G401.6 (cell line): ENCODE measurements around the gene CENPS.
"Not testable (repeated sequence)": the region's sequence is repeated elsewhere in the genome, so short reads cannot be mapped to it uniquely, and the experiment has no call there.

Experiments
- FAIRE-seq: peaks from 2 replicates; lab custom pipeline; 2012; peaks lifted over from hg19 to GRCh38; lab: Jason Lieb, UNC

CENPS gene

DNA sequence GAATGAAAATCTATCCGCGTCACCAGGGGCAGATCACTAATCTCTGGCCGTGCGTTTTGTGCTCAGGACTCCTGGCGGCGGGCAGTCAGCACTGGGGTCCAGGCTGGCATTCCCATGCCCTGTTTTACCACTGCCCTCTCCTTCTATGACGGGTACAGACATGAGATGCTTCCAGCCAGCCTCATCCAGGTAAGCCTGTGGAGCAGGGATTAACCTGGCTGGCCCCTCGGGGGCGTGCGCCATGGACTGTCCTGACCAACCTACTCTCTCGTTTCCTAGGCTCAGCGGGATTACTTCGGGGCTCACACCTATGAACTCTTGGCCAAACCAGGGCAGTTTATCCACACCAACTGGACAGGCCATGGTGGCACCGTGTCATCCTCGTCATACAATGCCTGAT lies 10.9 kb upstream of the CENPS start:
- no peak for FAIRE-seq

DNA sequence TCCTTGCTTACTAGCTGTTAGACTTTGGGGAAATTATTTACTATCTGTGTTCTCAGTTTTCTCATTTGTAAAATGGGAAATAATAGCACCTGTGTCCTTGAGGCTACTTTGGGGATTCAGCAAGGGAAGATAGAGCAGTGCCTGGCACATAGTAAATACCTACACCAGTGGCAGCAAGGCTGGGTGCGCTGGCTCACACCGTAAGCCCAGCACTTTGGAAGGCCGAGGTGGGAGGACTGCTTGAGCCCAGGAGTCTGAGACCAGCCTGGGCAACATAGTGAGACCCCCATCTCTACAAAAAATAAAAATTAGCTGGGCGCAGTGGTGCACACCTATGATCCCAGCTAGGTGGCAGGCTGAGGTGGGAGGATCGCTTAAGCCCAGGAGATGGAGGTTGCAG lies 8.6 kb upstream of the CENPS start:
- no peak for FAIRE-seq

DNA sequence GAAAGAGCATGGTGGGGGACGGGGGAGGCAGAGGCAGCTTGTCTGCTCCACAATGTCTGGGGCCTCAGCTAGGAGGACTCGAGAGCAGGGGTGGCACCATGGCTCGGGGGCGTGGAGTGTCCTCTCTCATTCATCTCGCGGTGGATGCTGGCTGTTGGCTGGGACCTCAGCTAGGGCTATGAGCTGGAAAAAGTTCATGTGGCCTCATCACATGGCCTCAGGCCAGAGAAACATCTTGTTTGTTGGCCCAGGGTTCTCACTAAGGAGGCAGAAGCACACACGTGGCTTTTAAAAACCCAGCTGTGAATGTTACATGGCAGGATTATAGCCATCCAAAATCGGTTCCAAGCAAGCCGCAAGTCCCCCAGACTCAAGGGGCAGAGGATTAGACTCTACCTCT lies 6.2 kb upstream of the CENPS start:
- FAIRE-seq = no peak

DNA sequence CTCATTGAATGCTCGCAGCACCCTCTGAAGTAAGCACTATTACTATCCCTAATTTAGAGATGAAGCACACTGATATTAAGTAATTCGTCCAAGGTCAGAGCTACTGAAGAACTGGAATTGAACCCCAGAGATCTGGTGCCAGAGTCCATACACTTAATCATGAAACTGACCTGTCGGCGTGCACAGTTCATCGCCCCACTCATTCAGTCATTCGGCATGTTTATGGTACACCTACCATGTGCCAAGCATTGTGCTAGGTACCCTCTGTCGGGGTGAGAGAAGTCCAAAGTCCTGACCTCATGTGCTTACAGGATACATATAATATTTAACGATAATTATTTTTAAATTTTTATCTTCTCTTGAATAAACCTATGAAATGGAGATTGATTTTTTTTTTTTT lies 5.6 kb upstream of the CENPS start:
- FAIRE-seq = no peak

DNA sequence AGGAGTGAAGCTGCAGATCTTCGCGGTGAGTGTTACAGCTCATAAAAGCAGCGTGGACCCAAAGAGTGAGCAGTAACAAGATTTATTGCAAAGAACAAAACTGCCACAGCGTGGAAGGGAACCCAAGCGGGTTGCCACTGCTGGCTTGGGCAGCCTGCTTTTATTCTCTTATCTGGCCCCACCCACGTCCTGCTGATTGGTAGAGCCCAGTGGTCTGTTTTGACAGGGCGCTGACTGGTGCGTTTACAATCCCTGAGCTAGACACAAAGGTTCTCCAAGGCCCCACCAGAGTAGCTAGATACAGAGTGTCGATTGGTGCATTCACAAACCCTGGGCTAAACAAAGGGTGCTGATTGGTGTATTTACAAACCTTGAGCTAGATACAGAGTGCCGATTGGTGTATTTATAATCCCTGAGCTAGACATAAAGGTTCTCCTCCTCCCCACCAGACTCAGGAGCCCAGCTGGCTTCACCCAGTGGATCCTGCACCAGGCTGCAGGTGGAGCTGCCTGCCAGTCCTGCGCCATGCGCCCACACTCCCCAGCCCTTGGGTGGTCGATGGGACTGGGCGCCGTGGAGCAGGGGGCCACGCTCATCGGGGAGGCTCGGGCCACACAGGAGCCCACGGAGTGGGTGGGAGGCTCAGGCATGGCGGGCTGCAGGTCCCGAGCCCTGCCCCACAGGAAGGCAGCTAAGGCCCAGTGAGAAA lies 4.3 kb upstream of the CENPS start:
- not testable (repeated sequence) for FAIRE-seq

DNA sequence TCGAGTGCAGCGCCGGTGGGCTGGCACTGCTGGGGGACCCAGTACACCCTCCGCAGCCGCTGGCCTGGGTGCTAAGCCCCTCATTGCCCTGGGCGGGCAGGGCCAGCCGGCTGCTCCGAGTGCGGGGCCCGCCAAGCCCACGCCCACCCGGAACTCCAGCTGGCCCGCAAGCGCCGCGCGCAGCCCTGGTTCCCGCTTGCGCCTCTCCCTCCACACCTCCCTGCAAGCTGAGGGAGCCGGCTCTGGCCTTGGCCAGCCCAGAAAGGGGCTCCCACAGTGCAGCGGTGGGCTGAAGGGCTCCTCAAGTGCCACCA lies 3.7 kb upstream of the CENPS start:
- FAIRE-seq = not testable (repeated sequence)

DNA sequence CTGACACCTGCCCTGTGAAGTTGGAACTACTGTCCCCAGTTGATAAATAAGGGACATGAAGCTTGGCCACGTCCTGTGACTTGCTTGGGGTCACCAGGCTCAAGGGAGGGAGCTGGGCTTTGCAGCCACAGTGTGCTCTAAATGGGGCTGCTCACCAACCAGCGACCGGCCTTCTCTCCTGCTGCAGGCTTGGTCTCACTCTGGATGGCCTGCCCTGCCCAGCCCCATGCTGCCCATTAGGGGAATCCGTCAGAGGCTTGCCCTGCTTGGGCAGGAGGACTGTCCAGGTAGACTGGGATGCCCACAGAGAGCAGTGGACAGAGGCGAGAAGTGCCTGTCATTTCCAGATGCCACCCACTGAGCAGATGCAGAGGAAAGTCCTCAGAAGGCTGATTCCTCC lies 1.2 kb upstream of the CENPS start:
- FAIRE-seq = no peak

DNA sequence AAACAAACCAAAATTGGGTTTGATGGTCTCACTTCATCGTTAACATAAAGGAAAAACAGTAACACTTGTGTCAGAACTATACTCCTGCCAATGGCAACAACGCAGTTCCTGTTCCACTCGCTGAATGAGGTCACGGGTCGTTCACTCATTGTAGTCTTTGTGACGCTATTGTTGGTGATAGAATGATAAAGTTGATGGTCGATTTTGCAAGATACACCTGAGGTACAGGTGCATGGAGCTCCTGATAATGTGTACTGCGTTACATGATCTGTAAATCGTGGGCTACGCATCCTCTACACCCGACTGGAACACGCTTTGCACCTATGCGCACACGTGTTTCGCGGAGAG lies 391 bp upstream of the CENPS start:
- FAIRE-seq = no peak

DNA sequence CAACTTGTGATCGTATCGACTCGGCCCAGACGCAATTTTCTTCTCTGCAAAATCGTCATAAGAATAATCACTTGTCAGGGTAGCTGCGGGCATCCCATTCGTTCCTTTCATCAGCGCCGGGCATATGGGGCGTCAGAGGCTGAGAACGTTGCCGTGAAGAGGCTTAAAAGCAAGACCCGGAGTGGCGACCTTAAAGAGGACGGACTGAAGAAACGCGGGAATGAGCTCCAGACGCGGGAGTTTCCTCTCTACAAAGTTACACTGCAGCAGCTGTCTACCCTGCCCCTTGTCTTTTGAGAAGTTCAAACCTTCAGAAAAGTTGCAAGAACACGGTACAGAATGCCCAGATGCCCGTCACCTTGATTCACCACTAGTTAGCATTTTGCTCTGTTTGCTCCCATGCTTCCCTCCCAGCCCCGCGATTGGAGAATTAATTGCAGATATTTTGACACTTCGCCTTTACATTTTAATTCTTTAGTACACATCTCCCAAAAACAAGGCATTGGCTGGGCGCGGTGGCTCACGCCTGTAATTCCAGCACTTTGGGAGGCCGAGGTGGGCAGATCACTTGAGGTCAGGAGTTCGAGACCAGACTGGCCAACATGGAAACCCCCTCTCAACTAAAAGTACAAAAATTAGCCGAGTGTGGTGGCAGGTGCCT lies 967 bp downstream of the CENPS start:
- no peak for FAIRE-seq

DNA sequence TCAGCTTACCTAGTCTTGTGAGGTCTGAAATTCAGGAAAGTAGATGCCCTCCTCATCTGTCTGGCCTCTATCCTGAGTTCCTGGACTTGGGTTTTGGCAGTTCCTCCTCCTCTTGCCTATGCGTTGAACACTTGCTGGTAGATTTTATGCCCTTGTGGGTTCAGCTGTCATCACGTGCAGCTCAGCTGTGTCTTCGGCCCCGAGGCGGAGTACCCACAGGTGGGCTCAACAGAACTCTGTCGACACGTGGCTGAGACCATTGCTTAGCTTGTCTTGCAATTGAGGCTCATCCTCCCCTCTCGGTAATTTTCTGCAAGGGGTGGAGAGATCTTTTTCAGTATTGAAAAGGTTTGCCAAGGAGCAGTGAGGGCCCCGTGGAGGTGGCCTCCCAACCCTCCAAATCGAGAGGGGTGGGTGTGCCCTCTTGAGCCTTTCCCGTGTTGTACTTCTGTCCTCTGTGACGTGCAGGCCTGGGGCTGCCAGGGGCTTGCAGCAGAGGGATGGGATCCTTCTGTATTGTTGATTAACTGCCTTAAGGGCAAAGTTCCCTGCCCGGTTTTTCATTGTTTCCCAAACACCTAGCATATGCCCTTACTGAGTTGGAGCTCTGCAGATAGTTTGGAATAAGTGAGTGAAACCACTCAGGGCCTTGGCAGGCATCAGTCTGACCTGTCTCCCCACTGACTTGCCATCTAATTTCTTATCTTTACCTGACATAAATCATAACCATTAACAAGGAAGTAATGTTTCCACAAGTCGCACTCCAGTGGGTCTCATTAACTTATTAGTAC lies 2.9 kb downstream of the CENPS start:
- FAIRE-seq = no peak

DNA sequence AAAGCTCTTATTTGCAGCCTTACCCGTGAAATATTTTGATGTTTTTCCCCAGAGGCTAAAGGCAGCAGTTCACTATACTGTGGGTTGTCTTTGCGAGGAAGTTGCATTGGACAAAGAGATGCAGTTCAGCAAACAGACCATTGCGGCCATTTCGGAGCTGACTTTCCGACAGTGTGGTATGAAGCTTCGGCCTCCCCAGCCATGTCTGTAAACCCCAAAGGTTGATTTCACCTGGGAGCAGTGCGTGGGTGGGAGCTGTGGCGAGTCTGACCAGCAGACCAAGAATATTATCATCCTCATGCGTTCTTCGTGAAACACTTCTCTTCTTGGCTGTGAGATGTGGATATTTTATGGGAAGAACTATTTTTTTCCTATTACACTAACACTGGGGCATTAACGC lies 3.6 kb downstream of the CENPS start:
- no peak for FAIRE-seq

DNA sequence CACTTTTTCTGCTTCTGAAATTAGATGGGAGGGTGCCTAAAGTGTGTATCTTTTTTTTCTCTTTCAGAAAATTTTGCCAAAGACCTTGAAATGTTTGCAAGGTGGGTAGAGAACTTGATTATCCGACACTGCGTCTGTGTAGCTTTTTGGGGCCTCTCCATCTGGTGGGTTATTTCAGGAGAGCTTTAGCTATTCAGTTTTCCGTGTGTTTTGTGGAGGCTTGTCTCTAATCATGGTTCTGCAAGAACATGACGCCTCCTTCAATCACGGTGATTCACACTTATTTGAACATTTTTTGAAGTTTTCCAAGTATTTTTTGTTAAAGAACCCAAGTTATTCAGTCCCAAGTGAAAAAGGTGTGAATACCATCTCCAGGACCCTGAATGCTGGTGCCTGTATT lies 4.4 kb downstream of the CENPS start:
- FAIRE-seq = no peak

DNA sequence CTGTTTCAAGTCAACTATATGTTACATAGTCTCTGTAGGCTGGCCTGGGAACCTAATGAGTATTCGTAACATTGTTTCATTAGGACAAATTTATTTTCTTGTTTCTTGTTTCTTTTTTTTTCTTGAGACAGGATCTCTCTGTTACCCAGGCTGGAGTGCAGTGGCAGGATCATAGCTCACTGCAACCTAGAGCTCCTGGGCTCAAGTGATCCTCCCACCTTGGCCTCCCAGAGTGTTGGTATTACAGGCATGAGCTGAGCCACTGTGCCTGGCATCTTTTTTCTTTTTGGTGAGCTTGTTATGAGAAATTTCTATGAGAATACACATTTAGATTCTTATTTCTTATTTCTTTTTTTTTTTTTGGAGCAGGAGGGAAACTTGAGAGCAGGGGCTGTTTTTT lies 6.8 kb downstream of the CENPS start:
- FAIRE-seq = no peak

DNA sequence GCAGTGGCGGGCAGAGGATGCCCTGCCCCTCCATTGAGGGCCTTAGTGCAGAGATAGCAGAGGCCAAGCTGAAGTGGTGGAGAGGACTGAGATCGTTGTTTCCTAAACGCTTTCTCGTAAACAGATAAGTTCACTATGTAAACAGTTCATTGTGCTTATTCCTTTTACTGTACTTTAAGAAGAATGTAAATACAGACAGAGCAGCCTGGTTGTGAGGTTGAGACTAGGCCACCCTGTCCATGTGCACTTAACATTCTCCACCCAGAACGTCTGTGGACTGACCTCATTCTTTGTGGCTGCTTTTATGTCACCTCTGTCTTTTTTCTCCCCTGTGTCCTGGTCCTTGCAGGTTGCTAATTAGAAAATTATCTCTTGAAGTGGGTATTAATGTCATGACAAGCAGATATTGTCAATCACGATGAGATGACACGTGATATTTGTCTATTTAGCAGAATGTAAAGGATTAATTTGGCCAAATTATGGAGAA lies 8.5 kb downstream of the CENPS start:
- no peak for FAIRE-seq

DNA sequence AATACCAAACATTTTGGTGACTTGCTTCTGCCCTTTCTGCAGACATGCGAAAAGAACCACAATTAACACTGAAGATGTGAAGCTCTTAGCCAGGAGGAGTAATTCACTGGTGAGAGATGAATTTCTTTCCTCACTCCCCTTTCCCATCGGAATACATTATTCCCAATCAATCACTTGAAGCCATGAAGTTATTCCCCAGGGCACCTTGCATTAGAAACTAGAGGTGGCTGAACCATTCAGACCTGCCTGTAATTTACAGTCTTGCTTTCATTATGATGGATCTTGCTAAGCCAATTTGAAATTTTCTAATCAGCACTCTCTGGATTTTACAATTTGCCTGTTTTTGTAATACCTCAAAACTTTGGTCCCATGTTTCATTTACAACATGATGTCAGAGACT lies 10.1 kb downstream of the CENPS start:
- no peak for FAIRE-seq

DNA sequence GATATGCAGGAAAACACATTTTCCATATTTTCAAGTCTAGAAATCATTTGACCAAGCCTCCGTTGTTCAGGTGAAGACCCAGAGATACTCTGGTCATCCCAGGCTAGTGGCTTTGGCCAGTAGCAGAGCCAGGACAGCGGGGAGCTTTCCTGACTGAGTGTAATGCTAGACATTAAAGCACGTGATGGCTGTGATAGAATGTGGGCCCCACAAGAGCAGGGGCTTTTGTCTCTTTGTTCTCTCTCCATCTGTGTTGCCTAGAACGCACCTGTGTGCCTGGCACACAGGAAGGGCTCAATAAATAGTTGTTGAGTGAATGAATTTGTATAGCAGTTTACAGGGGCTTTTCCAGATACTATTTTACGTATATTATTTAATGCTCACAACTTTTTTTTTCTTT lies 10.6 kb downstream of the CENPS start:
- no peak for FAIRE-seq

DNA sequence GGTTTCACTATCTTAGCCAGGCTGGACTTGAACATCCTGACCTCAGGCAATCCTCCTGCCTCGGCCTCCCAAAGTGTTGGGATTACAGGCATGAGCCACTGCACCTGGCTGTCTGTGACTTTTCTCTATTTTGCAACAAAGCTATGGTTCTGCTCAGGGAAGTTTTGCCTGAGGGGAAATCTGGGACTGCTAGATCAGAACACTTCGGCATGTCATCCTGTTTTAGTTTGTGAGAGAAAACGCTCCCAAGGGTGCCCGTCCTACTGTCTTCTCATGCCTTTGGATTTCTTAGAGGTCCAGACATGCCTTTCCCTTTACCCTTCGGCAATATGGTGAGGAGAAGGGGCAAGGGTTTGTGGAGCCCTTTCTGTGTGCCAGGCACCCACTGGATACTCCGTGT lies 14.0 kb downstream of the CENPS start:
- no peak for FAIRE-seq

DNA sequence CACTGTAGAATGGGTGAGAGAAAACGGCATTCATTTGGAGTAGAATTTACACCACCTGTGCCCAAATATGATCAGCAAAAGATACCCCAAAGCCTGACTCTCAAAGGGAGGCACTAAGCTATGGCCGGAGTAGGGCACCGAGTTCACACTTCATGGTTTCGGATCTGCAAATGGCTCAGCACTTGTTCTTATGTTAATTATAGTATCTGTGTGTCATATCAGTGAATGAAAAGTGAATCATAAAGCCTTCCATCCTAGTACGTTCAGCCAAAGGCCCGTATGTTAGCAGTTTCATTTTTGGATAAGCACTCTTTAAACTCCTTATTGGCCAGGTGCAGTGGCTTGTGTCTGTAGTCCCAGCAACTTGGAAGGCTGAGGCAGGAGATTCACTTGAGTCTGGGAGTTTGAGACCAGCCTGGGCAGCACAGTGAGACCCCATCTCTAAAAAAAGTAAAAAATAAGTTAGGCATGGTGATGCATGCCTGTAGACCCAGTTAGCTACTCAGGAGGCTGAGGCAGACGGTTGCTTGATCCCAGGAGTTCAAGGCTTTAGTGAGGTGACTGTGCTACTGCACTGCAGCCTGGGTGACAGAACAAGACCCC lies 14.7 kb downstream of the CENPS start:
- no peak for FAIRE-seq

DNA sequence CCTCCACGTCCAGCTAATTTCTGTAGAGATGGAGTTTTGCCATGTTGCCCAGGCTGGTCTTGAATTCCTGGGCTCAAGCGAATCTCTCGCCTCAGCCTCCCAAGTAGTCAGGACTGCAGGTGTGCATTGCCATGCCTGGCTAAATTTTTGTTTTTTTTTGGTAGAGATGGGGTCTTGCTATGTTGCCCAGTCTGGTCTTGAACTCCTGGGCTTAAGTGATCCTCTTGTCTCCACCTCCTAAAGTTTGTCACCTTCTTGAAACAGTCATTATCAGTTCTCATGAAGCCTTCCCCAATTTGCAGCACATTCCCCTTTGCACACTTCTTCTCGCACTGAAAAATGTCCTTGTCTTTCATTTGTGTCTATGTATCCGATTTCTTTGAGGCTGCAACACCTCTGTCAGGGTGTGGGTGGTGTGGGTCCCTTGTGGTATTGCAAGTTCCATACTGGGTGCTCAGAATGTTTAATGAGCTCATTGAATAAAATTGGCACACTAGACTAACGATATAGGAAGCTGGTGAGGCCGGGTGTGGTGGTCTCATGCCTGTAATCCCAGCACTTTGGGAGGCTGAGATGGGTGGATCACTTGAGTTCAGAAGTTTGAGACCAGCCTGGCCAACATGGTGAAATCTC lies 16.7 kb downstream of the CENPS start:
- no peak for FAIRE-seq

DNA sequence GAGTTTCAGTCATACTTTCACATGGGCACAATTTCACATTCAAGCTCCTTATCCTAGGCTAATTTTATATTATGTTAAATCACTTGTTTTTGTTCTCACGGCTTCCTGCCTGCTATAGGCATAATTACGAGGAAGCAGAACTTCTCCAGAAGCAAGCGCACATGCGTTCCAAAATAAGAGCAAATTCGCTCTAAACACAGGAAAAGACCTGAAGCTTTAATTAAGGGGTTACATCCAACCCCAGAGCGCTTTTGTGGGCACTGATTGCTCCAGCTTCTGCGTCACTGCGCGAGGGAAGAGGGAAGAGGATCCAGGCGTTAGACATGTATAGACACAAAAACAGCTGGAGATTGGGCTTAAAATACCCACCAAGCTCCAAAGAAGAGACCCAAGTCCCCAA lies 19.5 kb downstream of the CENPS start, which contains the start of gene CORT:
Gene CORT (plus strand): TSS at position 281 of the 400 bp plus-strand sequence. CDS start 193 bp downstream, outside the sequence.
- no peak for FAIRE-seq

DNA sequence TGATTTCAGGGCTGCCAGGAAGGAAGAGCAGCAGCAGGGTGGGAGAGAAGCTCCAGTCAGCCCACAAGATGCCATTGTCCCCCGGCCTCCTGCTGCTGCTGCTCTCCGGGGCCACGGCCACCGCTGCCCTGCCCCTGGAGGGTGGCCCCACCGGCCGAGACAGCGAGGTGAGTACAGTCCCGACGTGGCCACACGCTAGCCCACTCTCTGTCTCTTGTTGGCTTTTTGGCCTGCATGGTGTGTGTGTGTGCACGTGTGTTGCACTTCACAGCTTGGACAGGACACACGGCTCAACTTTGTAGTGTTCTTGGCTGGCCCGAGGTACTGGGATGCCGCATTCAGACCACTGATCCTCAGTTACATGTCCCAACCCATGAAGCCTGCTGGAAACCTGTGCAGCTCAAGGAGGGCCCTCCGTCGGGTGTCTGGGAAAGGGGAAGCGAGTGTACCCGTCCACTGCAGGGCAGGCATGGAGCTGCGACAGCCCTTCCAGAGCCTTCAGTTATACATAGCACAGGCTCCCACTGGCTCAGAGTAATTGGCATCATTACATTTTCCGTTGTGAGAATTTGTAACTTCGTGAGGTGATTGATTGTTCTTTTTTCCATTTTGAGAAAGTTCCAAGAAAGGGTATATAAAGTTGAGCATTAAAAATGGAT lies 20.1 kb downstream of the CENPS start:
- FAIRE-seq = no peak

DNA sequence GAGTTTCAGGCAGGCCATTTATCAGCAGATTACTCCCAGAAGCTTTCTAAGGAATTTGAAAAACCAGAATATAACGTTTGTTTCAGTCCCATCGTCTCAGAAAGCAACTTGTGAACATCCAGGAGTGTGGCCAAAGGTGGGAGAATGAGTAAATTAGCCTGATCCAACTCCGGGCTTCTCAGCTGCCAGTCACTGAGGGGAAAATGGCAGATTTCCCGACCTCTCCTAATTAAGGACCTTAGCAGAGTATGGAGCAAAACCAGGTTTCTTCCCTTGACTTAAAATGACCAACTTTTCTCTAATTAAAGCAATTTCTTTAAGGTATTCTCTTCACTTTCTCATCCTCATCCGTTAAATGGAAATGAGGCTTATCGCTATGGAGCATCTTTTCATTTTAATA lies 20.6 kb downstream of the CENPS start:
- peak; percentile 55 for FAIRE-seq
